ENCODE results near the gene KPTN. TPM values are rescaled to one million over a fixed set of nuclear protein-coding genes. Genes with fewer than 3 reads are reported as not detected.

Gene KPTN
- total RNA-seq, 1 experiment from 2014 or later: 22.8 TPM

DNA sequence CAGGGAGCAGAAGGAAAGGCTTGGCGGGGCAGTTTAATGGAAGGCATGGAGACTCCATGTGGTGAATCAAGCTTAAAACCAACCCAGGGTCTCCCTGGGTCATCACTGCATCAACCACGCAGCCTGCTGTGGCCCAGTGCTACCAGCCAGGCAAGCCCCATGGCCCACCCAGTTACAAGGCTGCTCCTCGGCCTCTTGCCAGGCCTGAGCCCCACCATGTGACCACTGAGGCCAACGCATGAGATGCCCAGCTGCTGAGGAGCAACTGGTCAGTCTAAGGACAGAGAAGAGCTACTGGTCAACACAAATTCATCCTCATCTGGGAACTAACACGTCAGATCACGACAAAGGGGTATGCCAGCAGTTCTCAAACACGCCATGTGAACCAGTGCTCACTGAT, 15.4 kb upstream of the KPTN start:
- TF ChIP-seq, protein P1, sequence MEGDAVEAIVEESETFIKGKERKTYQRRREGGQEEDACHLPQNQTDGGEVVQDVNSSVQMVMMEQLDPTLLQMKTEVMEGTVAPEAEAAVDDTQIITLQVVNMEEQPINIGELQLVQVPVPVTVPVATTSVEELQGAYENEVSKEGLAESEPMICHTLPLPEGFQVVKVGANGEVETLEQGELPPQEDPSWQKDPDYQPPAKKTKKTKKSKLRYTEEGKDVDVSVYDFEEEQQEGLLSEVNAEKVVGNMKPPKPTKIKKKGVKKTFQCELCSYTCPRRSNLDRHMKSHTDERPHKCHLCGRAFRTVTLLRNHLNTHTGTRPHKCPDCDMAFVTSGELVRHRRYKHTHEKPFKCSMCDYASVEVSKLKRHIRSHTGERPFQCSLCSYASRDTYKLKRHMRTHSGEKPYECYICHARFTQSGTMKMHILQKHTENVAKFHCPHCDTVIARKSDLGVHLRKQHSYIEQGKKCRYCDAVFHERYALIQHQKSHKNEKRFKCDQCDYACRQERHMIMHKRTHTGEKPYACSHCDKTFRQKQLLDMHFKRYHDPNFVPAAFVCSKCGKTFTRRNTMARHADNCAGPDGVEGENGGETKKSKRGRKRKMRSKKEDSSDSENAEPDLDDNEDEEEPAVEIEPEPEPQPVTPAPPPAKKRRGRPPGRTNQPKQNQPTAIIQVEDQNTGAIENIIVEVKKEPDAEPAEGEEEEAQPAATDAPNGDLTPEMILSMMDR (IDR thresholded peaks at IDR 0.05; ENCODE audit: unreplicated experiment): no peak
- CTCF ChIA-PET: no interaction called here
- intact Hi-C loops (cut with micrococcal nuclease; ENCODE audit: unreplicated experiment): no loop called here

DNA sequence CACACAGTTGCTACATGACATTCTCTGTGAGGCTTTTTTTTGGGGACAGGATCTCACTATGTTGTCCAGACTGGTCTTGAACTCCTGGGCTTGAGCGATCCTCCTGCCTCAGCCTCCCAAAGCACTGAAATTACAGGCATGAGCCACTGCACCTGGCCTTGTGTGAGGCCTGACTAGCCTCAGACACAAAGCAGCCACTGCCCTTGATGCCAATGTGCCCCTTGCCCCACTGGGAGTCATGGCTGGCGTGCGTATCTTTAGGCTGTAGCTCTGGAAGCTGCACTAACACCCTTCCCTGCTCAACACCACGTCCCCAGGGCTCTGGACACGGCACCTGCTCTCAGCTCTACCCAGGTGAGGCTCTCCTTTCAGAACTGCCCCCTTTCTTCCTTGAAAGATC, 14.5 kb upstream of the KPTN start:
- H3K4me3 Mint-ChIP-seq (ENCODE audit: low read depth, unreplicated experiment): no peak overlapping the region
- no peaks in the 10 kb centered on the region for H3K9me3 Mint-ChIP-seq (ENCODE audit: low read depth, unreplicated experiment)
- no peaks in the 10 kb centered on the region for H3K4me1 Mint-ChIP-seq (ENCODE audit: low read depth, unreplicated experiment)
- CTCF ChIA-PET: no interaction called here
- no peaks in the 10 kb centered on the region for H3K27me3 Mint-ChIP-seq (ENCODE audit: unreplicated experiment)
- no TSS peak for BruUV-seq (replicated peaks)
- peaks cover 30% of the 10 kb centered on the region for H3K36me3 Mint-ChIP-seq (ENCODE audit: insufficient read depth, unreplicated experiment)
- TF ChIP-seq, protein P1 (IDR thresholded peaks at IDR 0.05; ENCODE audit: unreplicated experiment): no peak
- intact Hi-C loops (cut with micrococcal nuclease; ENCODE audit: unreplicated experiment): no loop called here
- H3K27ac Mint-ChIP-seq (ENCODE audit: unreplicated experiment): no peak overlapping the region
- no peak for DNase-seq

More for the DNA sequence above, 15.4 kb upstream of the KPTN start:
- BruUV-seq (replicated peaks): no TSS peak
- no peaks in the 10 kb centered on the region for H3K9me3 Mint-ChIP-seq (ENCODE audit: low read depth, unreplicated experiment)
- no peak overlapping the region for H3K27ac Mint-ChIP-seq (ENCODE audit: unreplicated experiment)
- no peak for DNase-seq
- H3K4me3 Mint-ChIP-seq (ENCODE audit: low read depth, unreplicated experiment): no peak overlapping the region
- H3K27me3 Mint-ChIP-seq (ENCODE audit: unreplicated experiment): no peaks in the 10 kb centered on the region
- H3K4me1 Mint-ChIP-seq (ENCODE audit: low read depth, unreplicated experiment): no peaks in the 10 kb centered on the region
- H3K36me3 Mint-ChIP-seq (ENCODE audit: insufficient read depth, unreplicated experiment): peaks cover 33% of the 10 kb centered on the region

DNA sequence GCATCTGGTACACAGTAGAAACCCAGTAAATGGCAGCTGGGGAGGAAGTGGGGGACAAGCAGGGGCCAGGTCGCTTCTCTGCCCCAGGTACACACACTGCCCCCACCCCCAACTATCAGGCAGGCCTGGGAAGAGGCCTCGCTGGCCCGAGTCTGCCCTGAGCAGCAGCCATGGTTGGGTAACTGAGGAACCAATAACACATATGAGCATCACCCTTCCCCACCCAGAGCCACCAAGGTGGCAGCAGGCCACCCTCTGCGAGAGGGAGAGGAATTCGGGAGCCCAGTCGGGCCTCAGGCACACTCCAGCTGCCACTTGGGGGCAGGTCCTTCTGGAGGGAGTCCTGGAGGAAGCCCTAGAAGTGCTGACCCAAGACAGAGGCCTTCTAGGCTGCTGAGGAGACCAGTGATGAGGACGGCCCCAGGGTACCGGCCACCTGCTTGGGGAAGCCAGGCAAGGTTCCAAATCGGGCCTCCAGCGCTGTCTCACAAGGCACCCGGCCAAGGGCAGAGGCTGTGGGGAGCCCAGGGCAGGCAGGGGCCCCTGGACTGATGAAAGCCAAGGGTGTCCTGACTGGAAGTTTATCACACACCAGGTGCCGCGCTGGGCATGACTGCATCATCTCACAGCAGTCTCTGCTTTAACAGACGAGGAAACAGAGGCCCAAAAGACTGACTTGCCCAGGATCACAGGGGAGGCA, 14.0 kb upstream of the KPTN start:
- intact Hi-C loops (cut with micrococcal nuclease; ENCODE audit: unreplicated experiment): no loop called here
- Mint-ChIP-seq H3K4me3 (ENCODE audit: low read depth, unreplicated experiment) (no peak overlapping the region), H3K27me3 (ENCODE audit: unreplicated experiment) (no peaks in the 10 kb centered on the region), H3K4me1 (ENCODE audit: low read depth, unreplicated experiment) (no peaks in the 10 kb centered on the region), H3K9me3 (ENCODE audit: low read depth, unreplicated experiment) (no peaks in the 10 kb centered on the region), H3K36me3 (ENCODE audit: insufficient read depth, unreplicated experiment) (peaks cover 25% of the 10 kb centered on the region), H3K27ac (ENCODE audit: unreplicated experiment) (no peak overlapping the region)
- no peak for DNase-seq
- BruUV-seq (replicated peaks): no TSS peak
- TF ChIP-seq, protein P1 (IDR thresholded peaks at IDR 0.05; ENCODE audit: unreplicated experiment): no peak
- CTCF ChIA-PET: no interaction called here

DNA sequence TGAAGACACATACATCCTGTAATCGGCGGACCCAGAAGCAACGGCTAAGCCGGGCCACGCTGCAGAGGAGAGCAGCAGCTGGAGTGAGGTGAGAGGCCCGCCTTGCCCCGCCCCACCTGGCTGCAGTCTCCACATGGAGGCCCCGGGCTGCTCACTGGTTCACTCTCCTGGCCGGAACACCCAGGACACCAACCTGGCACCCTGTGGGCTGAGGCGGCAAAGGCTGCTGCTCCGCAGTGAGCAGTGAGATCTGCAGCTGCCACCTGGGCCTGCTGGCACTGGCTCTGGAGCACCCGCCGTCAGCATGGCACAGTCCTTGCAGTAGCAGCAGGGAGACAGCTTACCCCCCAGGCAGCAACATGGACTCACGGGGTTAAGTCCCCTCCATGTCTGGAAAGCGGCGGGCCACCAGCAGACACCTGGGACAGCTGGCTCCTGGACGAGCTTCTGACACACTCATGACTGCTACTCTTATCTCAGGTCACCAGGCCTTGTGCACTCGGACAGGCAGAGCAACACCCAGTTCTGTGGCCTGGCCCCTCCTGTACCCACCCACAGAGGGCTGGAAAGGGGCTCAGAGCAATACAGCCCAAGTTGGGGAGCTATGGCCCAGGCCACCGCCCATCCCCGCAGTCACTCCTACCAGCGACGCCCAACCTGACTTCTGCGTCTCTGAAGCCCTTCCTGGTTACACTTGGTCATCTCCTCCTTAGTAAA, 13.2 kb upstream of the KPTN start:
- H3K4me1 Mint-ChIP-seq (ENCODE audit: low read depth, unreplicated experiment): no peaks in the 10 kb centered on the region
- no peaks in the 10 kb centered on the region for H3K9me3 Mint-ChIP-seq (ENCODE audit: low read depth, unreplicated experiment)
- intact Hi-C loops (cut with micrococcal nuclease; ENCODE audit: unreplicated experiment): no loop called here
- no TSS peak for BruUV-seq (replicated peaks)
- no peak overlapping the region for H3K4me3 Mint-ChIP-seq (ENCODE audit: low read depth, unreplicated experiment)
- no peak for DNase-seq
- no peak overlapping the region for H3K27ac Mint-ChIP-seq (ENCODE audit: unreplicated experiment)
- TF ChIP-seq, protein P1 (IDR thresholded peaks at IDR 0.05; ENCODE audit: unreplicated experiment): no peak
- peaks cover 26% of the 10 kb centered on the region for H3K36me3 Mint-ChIP-seq (ENCODE audit: insufficient read depth, unreplicated experiment)
- no peaks in the 10 kb centered on the region for H3K27me3 Mint-ChIP-seq (ENCODE audit: unreplicated experiment)
- CTCF ChIA-PET: no interaction called here

Measured in Calu3 (cell line).